C4-2B (cell line): ENCODE data around the gene LRRC53.

Experiments used
- ZFX ChIP-seq: fragments of 450-650 bp; IDR thresholded peaks from 2 replicates; pipeline ENCODE4 v1.6.1; 2017
- TF ChIP-seq, protein P1 (sequence below): fragments of 450-650 bp; conservative IDR thresholded peaks from 2 replicates; pipeline ENCODE4 v1.5.1; 2017; ENCODE audit warnings: mild to moderate bottlenecking

DNA sequence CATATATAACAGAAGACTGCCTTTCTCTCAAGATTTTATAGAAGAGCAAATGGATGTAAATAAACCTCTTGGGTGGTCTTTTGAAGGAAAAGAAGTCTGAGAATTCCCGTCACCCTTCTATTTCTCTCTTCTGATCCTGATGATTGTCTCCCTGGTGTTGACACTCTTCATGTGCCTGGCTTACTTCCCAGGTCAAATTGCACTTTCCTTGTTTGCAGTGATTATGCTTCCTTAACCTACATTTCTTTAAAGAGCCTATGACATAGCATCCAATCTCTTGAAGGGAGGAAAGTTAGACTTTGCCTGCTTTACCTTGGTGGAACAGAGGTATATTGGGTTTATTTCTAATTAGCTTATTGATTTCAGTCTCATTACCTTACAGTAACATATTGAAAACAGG lies 80.1 kb downstream of the LRRC53 start:
- TF ChIP-seq, protein P1, sequence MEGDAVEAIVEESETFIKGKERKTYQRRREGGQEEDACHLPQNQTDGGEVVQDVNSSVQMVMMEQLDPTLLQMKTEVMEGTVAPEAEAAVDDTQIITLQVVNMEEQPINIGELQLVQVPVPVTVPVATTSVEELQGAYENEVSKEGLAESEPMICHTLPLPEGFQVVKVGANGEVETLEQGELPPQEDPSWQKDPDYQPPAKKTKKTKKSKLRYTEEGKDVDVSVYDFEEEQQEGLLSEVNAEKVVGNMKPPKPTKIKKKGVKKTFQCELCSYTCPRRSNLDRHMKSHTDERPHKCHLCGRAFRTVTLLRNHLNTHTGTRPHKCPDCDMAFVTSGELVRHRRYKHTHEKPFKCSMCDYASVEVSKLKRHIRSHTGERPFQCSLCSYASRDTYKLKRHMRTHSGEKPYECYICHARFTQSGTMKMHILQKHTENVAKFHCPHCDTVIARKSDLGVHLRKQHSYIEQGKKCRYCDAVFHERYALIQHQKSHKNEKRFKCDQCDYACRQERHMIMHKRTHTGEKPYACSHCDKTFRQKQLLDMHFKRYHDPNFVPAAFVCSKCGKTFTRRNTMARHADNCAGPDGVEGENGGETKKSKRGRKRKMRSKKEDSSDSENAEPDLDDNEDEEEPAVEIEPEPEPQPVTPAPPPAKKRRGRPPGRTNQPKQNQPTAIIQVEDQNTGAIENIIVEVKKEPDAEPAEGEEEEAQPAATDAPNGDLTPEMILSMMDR, result no peak
- no peak for TF ChIP-seq ZFX
